Osteoblast (primary cell): Measurements from ENCODE around the gene FOXO6. TPM values are rescaled to one million over a fixed set of nuclear protein-coding genes. Genes with fewer than 3 reads are reported as not detected.

Experiments used
- DNase-seq: peaks from one replicate; pipeline ENCODE4 v3.0.0; 2011; ENCODE audit warnings: low spot score, mixed read lengths; ENCODE audit not compliant: insufficient read length; ENCODE audit errors: missing footprints
- H2AFZ ChIP-seq: 2 replicates; pipeline ENCODE4 v1.6.0; 2011; ENCODE audit warnings: mild to moderate bottlenecking, low read length
- H3K27ac ChIP-seq: 2 replicates; pipeline ENCODE4 v1.5.1; 2011; ENCODE audit warnings: mild to moderate bottlenecking, low read depth, low read length, moderate library complexity
- H3K27me3 ChIP-seq: 2 replicates; pipeline ENCODE4 v1.6.0; 2012; ENCODE audit warnings: mild to moderate bottlenecking, control low read depth, inconsistent platforms, low read length, moderate library complexity; ENCODE audit not compliant: insufficient read depth
- H3K36me3 ChIP-seq: 2 replicates; pipeline ENCODE4 v1.5.1; 2011; ENCODE audit warnings: mild to moderate bottlenecking, low read length, control low read depth, moderate library complexity; ENCODE audit not compliant: insufficient read depth
- H3K4me1 ChIP-seq: 2 replicates; pipeline ENCODE4 v1.5.1; 2011; ENCODE audit warnings: mild to moderate bottlenecking, low read length, control low read depth, moderate library complexity; ENCODE audit not compliant: insufficient read depth
- H3K4me2 ChIP-seq: 2 replicates; pipeline ENCODE4 v1.6.0; 2011; ENCODE audit warnings: mild to moderate bottlenecking, low read length; ENCODE audit not compliant: insufficient read depth
- H3K4me3 ChIP-seq: fragments of 200-600 bp; sonication (generic); 3 replicates; pipeline ENCODE4 v1.5.1; 2012; ENCODE audit warnings: mild to moderate bottlenecking, low read length, inconsistent platforms; ENCODE audit not compliant: insufficient read depth
- H3K79me2 ChIP-seq: 2 replicates; pipeline ENCODE4 v1.6.0; 2012; ENCODE audit warnings: mild to moderate bottlenecking, low read length, control low read depth, inconsistent platforms; ENCODE audit not compliant: insufficient read depth
- H3K9me3 ChIP-seq: 2 replicates; pipeline ENCODE4 v1.5.1; 2011; ENCODE audit warnings: low read depth, low read length, control low read depth
- H4K20me1 ChIP-seq: 2 replicates; pipeline ENCODE4 v1.6.0; 2012; ENCODE audit warnings: mild to moderate bottlenecking, low read length, control low read depth; ENCODE audit not compliant: insufficient read depth
- CTCF ChIP-seq: IDR thresholded peaks from 2 replicates; pipeline ENCODE4 v1.5.1; 2011; ENCODE audit warnings: mild to moderate bottlenecking, low read depth, low read length, moderate library complexity; ENCODE audit errors: extremely low read depth
- total RNA-seq: library from RNA; depleted of rRNA; stranded (reverse); fragments of >200 nt; gene quantifications from 2 replicates; pipeline ENCODE4 v1.2.3, GENCODE V29; 2012

FOXO6 gene
- total RNA-seq, 1 donor: not detected

- Histone ChIP-seq H3K4me3 (no peak overlapping the region), H3K4me2 (no peak overlapping the region), H3K4me1 (no peaks in the 10 kb centered on the region), H3K36me3 (no peaks in the 10 kb centered on the region), H3K27me3 (peaks cover 46% of the 10 kb centered on the region), H4K20me1 (no peaks in the 10 kb centered on the region), H2AFZ (no peak overlapping the region), H3K27ac (no peak overlapping the region), H3K79me2 (no peaks in the 10 kb centered on the region), H3K9me3 (no peaks in the 10 kb centered on the region)
- DNase-seq: peak; percentile 75
- TF ChIP-seq CTCF: no peak
These were observed 9.7 kb downstream of the FOXO6 start for GRCh38 chr1:41370756-41371420.

GRCh38 chr1:41371630-41372599 lies 10.7 kb downstream of the FOXO6 start:
- Histone ChIP-seq H3K4me1 (no peaks in the 10 kb centered on the region), H3K36me3 (no peaks in the 10 kb centered on the region), H4K20me1 (no peaks in the 10 kb centered on the region), H3K4me2 (no peak overlapping the region), H3K27me3 (peaks cover 38% of the 10 kb centered on the region), H3K79me2 (no peaks in the 10 kb centered on the region), H3K9me3 (no peaks in the 10 kb centered on the region), H3K4me3 (no peak overlapping the region), H2AFZ (no peak overlapping the region), H3K27ac (no peak overlapping the region)
- no peak for TF ChIP-seq CTCF
- peak; percentile 86 for DNase-seq

- Histone ChIP-seq H3K4me1 (no peaks in the 10 kb centered on the region), H3K27me3 (peaks cover 31% of the 10 kb centered on the region), H3K27ac (no peak overlapping the region), H3K4me2 (no peak overlapping the region), H2AFZ (no peak overlapping the region), H4K20me1 (no peaks in the 10 kb centered on the region), H3K36me3 (no peaks in the 10 kb centered on the region), H3K9me3 (no peaks in the 10 kb centered on the region), H3K79me2 (no peaks in the 10 kb centered on the region), H3K4me3 (no peak overlapping the region)
- no peak for TF ChIP-seq CTCF
- DNase-seq: no peak
These were observed 11.4 kb downstream of the FOXO6 start for GRCh38 chr1:41372600-41372993.

GRCh38 chr1:41373373-41373772 lies 12.1 kb downstream of the FOXO6 start:
- Histone ChIP-seq H2AFZ (no peak overlapping the region), H3K79me2 (no peaks in the 10 kb centered on the region), H3K27ac (no peak overlapping the region), H3K4me3 (no peak overlapping the region), H4K20me1 (no peaks in the 10 kb centered on the region), H3K9me3 (no peaks in the 10 kb centered on the region), H3K4me1 (no peaks in the 10 kb centered on the region), H3K36me3 (no peaks in the 10 kb centered on the region), H3K4me2 (no peak overlapping the region), H3K27me3 (peaks cover 23% of the 10 kb centered on the region)
- no peak for TF ChIP-seq CTCF
- DNase-seq: peak; percentile 59
